Measurements from ENCODE around the gene PHLDA3.

DNA sequence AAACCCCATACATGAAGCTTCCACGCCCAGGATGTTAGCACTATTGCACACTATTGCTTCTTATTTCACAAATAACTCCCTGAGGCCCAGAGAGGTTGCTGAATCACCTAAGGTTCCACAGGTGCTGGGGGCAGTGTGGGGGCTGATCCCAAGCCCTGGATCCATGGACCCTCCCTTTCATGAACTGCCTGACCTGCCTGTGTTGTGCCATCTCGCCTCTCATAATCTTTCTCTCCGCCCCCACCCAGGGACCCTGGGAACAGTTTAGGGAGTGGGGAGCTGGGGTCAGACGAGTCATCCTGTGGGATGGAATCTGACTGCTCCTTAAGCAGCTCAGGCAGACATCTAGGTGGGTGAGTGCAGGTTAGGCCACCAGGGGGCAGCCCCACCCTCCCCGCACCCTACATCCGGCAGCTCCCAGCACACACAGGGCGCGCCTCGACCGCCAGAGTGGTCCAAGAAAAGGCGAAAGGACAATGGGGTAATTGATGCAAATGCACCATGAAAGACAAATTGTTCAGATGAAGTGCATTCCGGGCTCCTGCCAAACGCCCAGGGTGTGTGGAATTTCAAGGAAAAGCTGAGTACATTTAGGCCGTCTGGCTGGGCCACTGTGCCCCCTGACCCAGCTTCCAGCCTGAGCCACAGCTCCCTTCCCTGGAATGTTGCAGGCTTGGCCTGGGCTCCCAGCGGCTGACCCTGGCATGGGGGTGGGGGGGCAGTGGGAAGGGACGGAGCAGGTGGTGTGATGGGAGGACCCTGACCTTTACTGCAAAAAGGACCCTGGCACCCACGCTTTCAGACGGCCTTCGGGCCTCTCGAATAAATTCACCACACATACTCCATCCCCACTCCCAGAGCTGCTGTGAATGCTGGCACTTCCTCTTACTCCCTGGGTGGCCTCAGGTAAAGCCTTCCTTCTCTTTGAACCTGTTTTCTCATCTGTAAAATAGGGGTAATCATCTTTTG is 20.8 kb downstream of the PHLDA3 start:
- TF ChIP-seq, protein P1, sequence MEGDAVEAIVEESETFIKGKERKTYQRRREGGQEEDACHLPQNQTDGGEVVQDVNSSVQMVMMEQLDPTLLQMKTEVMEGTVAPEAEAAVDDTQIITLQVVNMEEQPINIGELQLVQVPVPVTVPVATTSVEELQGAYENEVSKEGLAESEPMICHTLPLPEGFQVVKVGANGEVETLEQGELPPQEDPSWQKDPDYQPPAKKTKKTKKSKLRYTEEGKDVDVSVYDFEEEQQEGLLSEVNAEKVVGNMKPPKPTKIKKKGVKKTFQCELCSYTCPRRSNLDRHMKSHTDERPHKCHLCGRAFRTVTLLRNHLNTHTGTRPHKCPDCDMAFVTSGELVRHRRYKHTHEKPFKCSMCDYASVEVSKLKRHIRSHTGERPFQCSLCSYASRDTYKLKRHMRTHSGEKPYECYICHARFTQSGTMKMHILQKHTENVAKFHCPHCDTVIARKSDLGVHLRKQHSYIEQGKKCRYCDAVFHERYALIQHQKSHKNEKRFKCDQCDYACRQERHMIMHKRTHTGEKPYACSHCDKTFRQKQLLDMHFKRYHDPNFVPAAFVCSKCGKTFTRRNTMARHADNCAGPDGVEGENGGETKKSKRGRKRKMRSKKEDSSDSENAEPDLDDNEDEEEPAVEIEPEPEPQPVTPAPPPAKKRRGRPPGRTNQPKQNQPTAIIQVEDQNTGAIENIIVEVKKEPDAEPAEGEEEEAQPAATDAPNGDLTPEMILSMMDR (IDR thresholded peaks at IDR 0.05): peak in 5 of 7 experiments; percentile 76 to 84 (median 79)
- no peak for TF ChIP-seq POLR2A (IDR thresholded peaks at IDR 0.05)
- TF ChIP-seq EP300 (IDR thresholded peaks at IDR 0.05): no peak
- TF ChIP-seq POLR2AphosphoS5 (IDR thresholded peaks at IDR 0.05): peak in 2 of 3 donors; percentile 22 to 24
